MCF 10A (cell line): ENCODE measurements around the gene URB1. TPM values are rescaled to one million over a fixed set of nuclear protein-coding genes. Genes with fewer than 3 reads are reported as not detected.

Source experiments
- BruUV-seq: library from RNA; stranded (reverse); fragments of 400-500 nt; replicated peaks from 2 replicates; lab custom pipeline; 2021; lab: Mats Ljungman, UMichigan
- CTCF ChIA-PET: fragments of 300-600 bp; sonication (Branson Sonifier 250); formaldehyde crosslinking; extraction: SDS; loops from one replicate; lab custom pipeline; 2021; ENCODE audit warnings: antibody characterized with exemption, inconsistent platforms; lab: Yijun Ruan, JAX
- POLR2A ChIA-PET: fragments of 300-600, 350-650 bp; sonication (Branson Sonifier 250); formaldehyde crosslinking; extraction: SDS; loops from one replicate; lab custom pipeline; 2020; ENCODE audit warnings: antibody characterized with exemption, inconsistent platforms; lab: Yijun Ruan, JAX
- DNase-seq: peaks from one replicate; pipeline ENCODE4 v3.0.0-alpha.2; 2018; ENCODE audit not compliant: unreplicated experiment
- H3K27ac Mint-ChIP-seq: one replicate; pipeline ENCODE4 v1.8.0; 2022; ENCODE audit warnings: mild to moderate bottlenecking, low read depth, mixed read lengths; ENCODE audit not compliant: unreplicated experiment
- H3K27me3 Mint-ChIP-seq: one replicate; pipeline ENCODE4 v1.8.0; 2022; ENCODE audit warnings: mixed read lengths; ENCODE audit not compliant: insufficient read depth, unreplicated experiment
- H3K36me3 Mint-ChIP-seq: one replicate; pipeline ENCODE4 v1.8.0; 2022; ENCODE audit warnings: mild to moderate bottlenecking, moderate library complexity, mixed read lengths; ENCODE audit not compliant: insufficient read depth, unreplicated experiment
- H3K4me1 Mint-ChIP-seq: one replicate; pipeline ENCODE4 v1.8.0; 2022; ENCODE audit warnings: mixed read lengths; ENCODE audit not compliant: insufficient read depth, unreplicated experiment
- H3K4me3 Mint-ChIP-seq: one replicate; pipeline ENCODE4 v1.8.0; 2022; ENCODE audit warnings: mild to moderate bottlenecking, moderate library complexity, mixed read lengths; ENCODE audit not compliant: unreplicated experiment
- H3K9me3 Mint-ChIP-seq: one replicate; pipeline ENCODE4 v1.8.0; 2022; ENCODE audit warnings: mixed read lengths; ENCODE audit not compliant: unreplicated experiment
- CTCF ChIP-seq: fragments of 200-600 bp; IDR thresholded peaks from one replicate; pipeline ENCODE4 v1.8.0; 2022; ENCODE audit warnings: antibody characterized with exemption, mild to moderate bottlenecking; ENCODE audit not compliant: unreplicated experiment
- intact Hi-C: fragments of 100-400 bp; cut with micrococcal nuclease; formaldehyde crosslinking; loops from 2 replicates; pipeline ENCODE4 v1.14.1; 2022
- total RNA-seq: library from RNA; stranded (reverse); gene quantifications from 2 replicates; pipeline ENCODE4 v1.2.3, GENCODE V29; 2022

The URB1 gene
- total RNA-seq, 1 experiment from 2014 or later = 43.5 TPM

DNA sequence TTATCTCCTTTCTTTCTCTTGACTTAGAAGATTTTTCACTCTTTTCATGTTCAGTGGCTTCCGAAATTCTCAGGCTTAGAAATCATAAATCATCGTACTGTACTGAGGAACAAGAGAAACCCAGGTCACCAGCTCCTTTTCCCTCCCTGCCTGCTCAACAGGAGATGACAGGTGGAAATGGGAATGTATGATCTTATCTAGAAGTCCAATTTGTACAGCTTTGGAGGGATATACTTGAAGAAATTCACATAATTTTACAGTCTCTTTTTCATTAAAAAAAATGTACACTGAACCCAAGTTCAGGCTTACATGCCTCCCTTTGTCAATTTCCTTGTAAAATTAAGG lies 31.4 kb upstream of the URB1 start:
- CTCF ChIA-PET = interaction anchor here (0.7 to 1.0 kb wide), 2 partner anchors 22 to 145 kb away, joined by 3 read pairs; no protein-coding TSS in a partner anchor
- Mint-ChIP-seq H3K9me3 (peaks cover 9% of the 10 kb centered on the region), H3K4me1 (peaks cover 26% of the 10 kb centered on the region), H3K27ac (no peak overlapping the region), H3K27me3 (no peaks in the 10 kb centered on the region), H3K36me3 (peaks cover 16% of the 10 kb centered on the region), H3K4me3 (no peak overlapping the region)
- BruUV-seq = no TSS peak
- no peak for DNase-seq
- no peak for TF ChIP-seq CTCF
- POLR2A ChIA-PET = no interaction called here
- intact Hi-C loops = no loop called here

DNA sequence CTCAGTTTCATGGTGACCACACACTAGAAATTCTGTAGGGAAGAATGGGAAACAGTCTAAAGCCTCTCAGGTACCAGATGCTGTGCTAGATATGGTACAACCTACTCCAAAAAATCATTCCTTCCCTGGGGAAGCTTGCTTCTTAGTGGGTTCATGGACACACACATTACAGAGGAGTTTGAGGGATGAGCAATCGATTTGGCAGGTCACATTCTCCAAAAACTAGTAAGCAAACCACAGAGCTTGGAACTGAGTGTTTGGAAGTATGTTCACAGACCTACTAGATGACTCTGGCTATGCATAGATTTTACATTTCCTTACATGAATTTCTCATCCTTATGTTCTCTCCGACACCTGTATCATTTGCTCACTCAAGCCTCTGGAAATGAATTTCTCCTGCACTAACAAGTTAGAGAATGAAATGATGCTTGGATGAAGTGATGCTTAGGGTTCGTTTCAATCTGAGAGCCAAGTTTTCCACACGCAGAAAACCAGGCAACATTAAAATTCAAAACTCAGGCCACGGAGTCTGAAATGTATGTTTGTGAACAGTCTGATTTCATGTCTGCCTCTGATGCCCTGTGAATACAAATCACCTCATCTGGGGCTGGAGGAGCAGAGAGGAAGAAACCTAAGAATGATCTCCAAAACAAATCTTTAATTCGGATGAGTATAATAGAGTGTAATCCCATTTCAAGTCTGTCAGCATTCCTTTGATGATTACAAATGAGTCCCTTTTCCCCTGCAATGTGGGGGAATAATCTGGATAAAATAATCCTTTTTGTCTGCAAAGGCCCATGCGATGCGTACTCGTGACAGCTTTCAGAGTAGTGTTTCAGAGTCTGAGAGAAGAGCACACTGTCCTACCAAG lies 30.7 kb upstream of the URB1 start:
- Mint-ChIP-seq H3K9me3 (peaks cover 9% of the 10 kb centered on the region), H3K36me3 (peaks cover 16% of the 10 kb centered on the region), H3K27ac (no peak overlapping the region), H3K4me1 (peaks cover 26% of the 10 kb centered on the region), H3K4me3 (no peak overlapping the region), H3K27me3 (no peaks in the 10 kb centered on the region)
- DNase-seq = peak; percentile 37
- intact Hi-C loops = no loop called here
- ChIA-PET POLR2A (interaction anchor here (0.6 to 1.4 kb wide), 4 partner anchors 11 to 189 kb away, joined by 3 to 5 read pairs (median 4); partner anchors contain the start of genes CFAP298 and EVA1C), CTCF (interaction anchor here (1.0 to 1.1 kb wide), 2 partner anchors 40 to 146 kb away, joined by 3 to 5 read pairs; no protein-coding TSS in a partner anchor)
- no peak for TF ChIP-seq CTCF
- no TSS peak for BruUV-seq

DNA sequence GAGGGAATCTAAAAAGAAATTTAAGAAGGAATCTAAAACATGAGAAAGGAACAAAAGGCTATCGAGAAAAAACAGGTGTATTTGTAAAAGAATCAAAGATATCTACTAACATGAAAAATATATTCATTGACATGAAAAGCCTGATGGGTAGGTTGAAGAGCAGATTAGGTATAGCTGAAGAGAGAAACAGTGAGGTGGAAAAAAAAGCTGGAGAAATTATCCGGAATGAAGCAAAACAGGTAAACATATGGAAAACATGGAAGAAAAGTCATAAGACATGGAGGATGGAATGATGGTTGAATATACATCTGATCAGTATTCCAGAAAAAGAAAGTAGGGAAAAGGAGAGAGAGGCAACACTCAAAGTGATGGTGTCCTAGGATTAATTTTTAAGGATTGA lies 29.3 kb upstream of the URB1 start:
- Mint-ChIP-seq H3K27ac (peak overlapping the region; percentile 17), H3K27me3 (no peaks in the 10 kb centered on the region), H3K9me3 (peaks cover 9% of the 10 kb centered on the region), H3K4me1 (peaks cover 30% of the 10 kb centered on the region), H3K36me3 (peaks cover 11% of the 10 kb centered on the region), H3K4me3 (no peak overlapping the region)
- CTCF ChIA-PET = no interaction called here
- TF ChIP-seq CTCF = no peak
- POLR2A ChIA-PET = interaction anchor here (0.8 to 1.4 kb wide), 4 partner anchors 9 to 235 kb away, joined by 3 to 5 read pairs (median 4); partner anchors contain the start of gene EVA1C
- DNase-seq = no peak
- intact Hi-C loops = no loop called here
- BruUV-seq = no TSS peak

- H3K4me1 Mint-ChIP-seq = peaks cover 39% of the 10 kb centered on the region
- no TSS peak for BruUV-seq
- H3K9me3 Mint-ChIP-seq = peaks cover 9% of the 10 kb centered on the region
- no peaks in the 10 kb centered on the region for H3K27me3 Mint-ChIP-seq
- TF ChIP-seq CTCF = no peak
- intact Hi-C loops = no loop called here
- CTCF ChIA-PET = interaction anchor here (0.6 to 1.3 kb wide), 2 partner anchors 44 to 183 kb away, joined by 4 to 6 read pairs; no protein-coding TSS in a partner anchor
- POLR2A ChIA-PET = interaction anchor here (1.0 kb wide), 1 partner anchor 8 kb away, joined by 3 read pairs; no protein-coding TSS in a partner anchor
- no peak for DNase-seq
- peaks cover 11% of the 10 kb centered on the region for H3K36me3 Mint-ChIP-seq
- no peak overlapping the region for H3K27ac Mint-ChIP-seq
- H3K4me3 Mint-ChIP-seq = no peak overlapping the region
Observed at GRCh38 chr21:32418146-32418545, 25.3 kb upstream of the URB1 start.
